Colonic mucosa (tissue), 4 donors: Measurements from ENCODE around the gene PKHD1. TPM values are rescaled to one million over a fixed set of nuclear protein-coding genes. Genes with fewer than 3 reads are reported as not detected.

Experiments
- DNase-seq: peaks from one replicate; pipeline ENCODE4 v3.0.0-alpha.2; 2020
- H3K27ac ChIP-seq: fragments of 200-600 bp; one replicate; pipeline ENCODE4 v1.8.0; 2021
- H3K27me3 ChIP-seq: fragments of 200-600 bp; one replicate; pipeline ENCODE4 v1.8.0; 2021
- H3K36me3 ChIP-seq: fragments of 200-600 bp; one replicate; pipeline ENCODE4 v1.8.0; 2021
- H3K4me1 ChIP-seq: fragments of 200-600 bp; one replicate; pipeline ENCODE4 v1.8.0; 2021; ENCODE audit warnings: mild to moderate bottlenecking
- H3K4me3 ChIP-seq: fragments of 200-600 bp; one replicate; pipeline ENCODE4 v1.8.0; 2021
- H3K9ac ChIP-seq, 2 donors: one replicate each; pipeline ENCODE4 v1.7.0; 2013; ENCODE audit warnings: control low read depth in 2 of 2, low read depth in 2 of 2, low read length in 2 of 2
- H3K9me3 ChIP-seq: fragments of 200-600 bp; one replicate; pipeline ENCODE4 v1.8.0; 2021
- intact Hi-C: fragments of 100-400 bp; cut with DNase I; formaldehyde crosslinking; loops from one replicate; pipeline ENCODE4 v1.14.1; 2022
- total RNA-seq, 2 donors: library from RNA; stranded (reverse); fragmentation: NEBNext Ultra II Directional in 1 of 2; extraction: Animal tissue kit (Norgen Biotek cat#: 25700) in 1 of 2; gene quantifications; one replicate each; pipeline ENCODE4 v1.2.1, GENCODE V29; 2021
- TF ChIP-seq, protein P1 (sequence below): fragments of 200-600 bp; IDR thresholded peaks from one replicate; pipeline ENCODE4 v1.8.0; 2022; ENCODE audit warnings: antibody characterized with exemption, mild to moderate bottlenecking
- donor health status: healthy.
- donor health status: DM: no; HTN: no; CAD: no.
- donor health status: DM: no; HTN: no; CAD: no.

Gene PKHD1
- total RNA-seq, 2 donors from 2014 or later, result 0.08 to 0.10 TPM

GRCh38 chr6:52012582-52012981 lies 74.8 kb downstream of the PKHD1 start:
- intact Hi-C loops, result no loop called here
- Histone ChIP-seq H3K9me3 (no peaks in the 10 kb centered on the region), H3K27me3 (no peaks in the 10 kb centered on the region), H3K9ac (no peak overlapping the region), H3K4me3 (no peak overlapping the region), H3K27ac (no peak overlapping the region), H3K36me3 (no peaks in the 10 kb centered on the region), H3K4me1 (no peaks in the 10 kb centered on the region)
- DNase-seq, result no peak
- TF ChIP-seq, protein P1, sequence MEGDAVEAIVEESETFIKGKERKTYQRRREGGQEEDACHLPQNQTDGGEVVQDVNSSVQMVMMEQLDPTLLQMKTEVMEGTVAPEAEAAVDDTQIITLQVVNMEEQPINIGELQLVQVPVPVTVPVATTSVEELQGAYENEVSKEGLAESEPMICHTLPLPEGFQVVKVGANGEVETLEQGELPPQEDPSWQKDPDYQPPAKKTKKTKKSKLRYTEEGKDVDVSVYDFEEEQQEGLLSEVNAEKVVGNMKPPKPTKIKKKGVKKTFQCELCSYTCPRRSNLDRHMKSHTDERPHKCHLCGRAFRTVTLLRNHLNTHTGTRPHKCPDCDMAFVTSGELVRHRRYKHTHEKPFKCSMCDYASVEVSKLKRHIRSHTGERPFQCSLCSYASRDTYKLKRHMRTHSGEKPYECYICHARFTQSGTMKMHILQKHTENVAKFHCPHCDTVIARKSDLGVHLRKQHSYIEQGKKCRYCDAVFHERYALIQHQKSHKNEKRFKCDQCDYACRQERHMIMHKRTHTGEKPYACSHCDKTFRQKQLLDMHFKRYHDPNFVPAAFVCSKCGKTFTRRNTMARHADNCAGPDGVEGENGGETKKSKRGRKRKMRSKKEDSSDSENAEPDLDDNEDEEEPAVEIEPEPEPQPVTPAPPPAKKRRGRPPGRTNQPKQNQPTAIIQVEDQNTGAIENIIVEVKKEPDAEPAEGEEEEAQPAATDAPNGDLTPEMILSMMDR, result no peak

- Histone ChIP-seq H3K36me3 (no peaks in the 10 kb centered on the region), H3K9ac (no peak overlapping the region), H3K27me3 (no peaks in the 10 kb centered on the region), H3K27ac (no peak overlapping the region), H3K9me3 (no peaks in the 10 kb centered on the region), H3K4me3 (no peak overlapping the region), H3K4me1 (no peaks in the 10 kb centered on the region)
- intact Hi-C loops, result no loop called here
- TF ChIP-seq, protein P1, result no peak
- no peak for DNase-seq
Measured at GRCh38 chr6:52010806-52011205, 76.6 kb downstream of the PKHD1 start.

DNA sequence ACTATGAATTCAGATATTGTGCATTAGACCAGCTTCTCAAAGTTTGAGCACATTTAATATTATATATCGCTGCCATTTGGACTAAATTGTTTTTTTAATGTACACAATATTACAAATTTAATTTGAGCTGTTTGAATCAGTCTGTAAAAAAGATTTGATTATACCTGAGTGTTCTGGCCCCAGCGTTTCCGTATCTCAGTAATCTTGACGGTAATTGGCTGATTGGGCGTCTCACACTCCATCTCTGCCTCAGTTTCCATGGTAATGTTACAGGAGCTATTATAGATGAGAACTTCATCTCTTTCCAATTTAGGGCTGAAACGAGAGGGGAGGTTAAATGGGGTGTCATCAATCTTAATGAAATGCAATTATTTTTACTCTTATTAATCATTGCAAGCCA lies 77.3 kb downstream of the PKHD1 start:
- DNase-seq, result no peak
- no peaks in the 10 kb centered on the region for H3K27me3 ChIP-seq
- H3K4me3 ChIP-seq, result no peak overlapping the region
- H3K27ac ChIP-seq, result no peak overlapping the region
- no peaks in the 10 kb centered on the region for H3K36me3 ChIP-seq
- no peak overlapping the region for H3K9ac ChIP-seq
- intact Hi-C loops, result no loop called here
- H3K9me3 ChIP-seq, result no peaks in the 10 kb centered on the region
- TF ChIP-seq, protein P1, result no peak
- no peaks in the 10 kb centered on the region for H3K4me1 ChIP-seq

DNA sequence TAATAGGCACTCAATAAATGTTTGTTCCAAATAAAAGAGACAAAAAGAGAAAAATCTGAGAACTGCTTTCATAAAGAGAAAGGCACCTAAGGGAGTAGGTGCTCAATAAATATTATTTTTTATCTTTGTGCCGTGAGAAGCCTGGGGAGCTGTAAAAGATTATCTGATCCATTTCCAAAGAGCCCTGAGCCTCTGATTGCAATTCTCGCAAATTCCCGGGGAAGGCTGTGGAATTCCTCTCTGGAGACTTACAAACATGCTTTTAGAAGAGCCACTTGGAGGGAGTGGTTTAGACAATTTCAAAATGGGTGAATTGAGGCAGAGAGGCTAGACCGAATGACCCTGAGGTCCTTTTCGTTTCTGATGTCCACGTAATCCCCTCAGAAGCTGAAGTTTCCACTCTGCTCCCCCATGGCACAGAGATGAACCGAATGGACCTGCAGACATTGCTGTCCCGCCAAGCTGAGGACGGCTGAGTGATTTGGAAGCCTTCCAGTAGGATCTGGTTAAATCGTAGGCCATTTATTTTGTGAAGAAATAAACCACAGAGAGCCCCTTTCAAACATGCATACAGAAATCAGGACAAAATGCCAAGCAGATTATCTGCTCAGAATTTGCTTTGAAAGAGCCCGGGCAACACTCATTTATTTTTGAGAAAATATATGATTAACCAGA lies 77.8 kb downstream of the PKHD1 start:
- TF ChIP-seq, protein P1, result no peak
- no peaks in the 10 kb centered on the region for H3K4me1 ChIP-seq
- intact Hi-C loops, result no loop called here
- DNase-seq, result no peak
- no peaks in the 10 kb centered on the region for H3K27me3 ChIP-seq
- H3K9ac ChIP-seq, result no peak overlapping the region
- H3K36me3 ChIP-seq, result no peaks in the 10 kb centered on the region
- H3K27ac ChIP-seq, result no peak overlapping the region
- no peaks in the 10 kb centered on the region for H3K9me3 ChIP-seq
- no peak overlapping the region for H3K4me3 ChIP-seq

DNA sequence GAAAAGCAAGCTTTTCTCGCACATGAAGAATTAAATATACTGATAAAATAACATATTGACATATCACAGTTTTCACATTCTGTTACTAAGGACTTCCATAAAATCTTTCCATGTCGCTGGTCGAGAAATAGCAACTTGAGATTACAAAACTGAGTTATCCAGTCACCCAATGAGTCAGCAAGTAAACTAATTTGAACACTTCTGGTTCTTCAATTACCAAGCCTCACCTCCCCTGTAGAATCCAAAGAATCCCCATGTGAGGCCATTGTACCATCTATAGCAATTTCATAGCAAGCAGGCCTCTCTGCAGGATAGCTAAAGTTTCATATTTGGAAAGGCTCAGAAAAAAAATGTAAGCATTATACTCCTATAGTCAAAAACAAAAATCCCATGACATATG lies 87.3 kb downstream of the PKHD1 start:
- H3K9me3 ChIP-seq, result no peaks in the 10 kb centered on the region
- no peak for DNase-seq
- H3K36me3 ChIP-seq, result no peaks in the 10 kb centered on the region
- intact Hi-C loops, result no loop called here
- H3K27ac ChIP-seq, result no peak overlapping the region
- TF ChIP-seq, protein P1, result no peak
- H3K27me3 ChIP-seq, result no peaks in the 10 kb centered on the region
- no peaks in the 10 kb centered on the region for H3K4me1 ChIP-seq
- H3K9ac ChIP-seq, result no peak overlapping the region
- H3K4me3 ChIP-seq, result no peak overlapping the region
